Mucosa of descending colon (tissue), 3 donors: Measurements from ENCODE around the gene BCL2L13. TPM values are rescaled to one million over a fixed set of nuclear protein-coding genes. Genes with fewer than 3 reads are reported as not detected.

ENCODE experiments used
- ATAC-seq: fragments of 200-7000 bp; cut with Tn5 transposase; one replicate; pipeline ENCODE4 v1.9.1; 2020; ENCODE audit warnings: mild to moderate bottlenecking, moderate library complexity
- DNase-seq, 3 donors: peaks; one replicate each; pipeline ENCODE4 v3.0.0-alpha.2; 2020
- H3K36me3 ChIP-seq: fragments of 200-600 bp; one replicate; pipeline ENCODE4 v1.8.0; 2021; ENCODE audit warnings: low read depth, mild to moderate bottlenecking
- H3K4me1 ChIP-seq: fragments of 200-600 bp; one replicate; pipeline ENCODE4 v1.8.0; 2021; ENCODE audit warnings: low read depth, mild to moderate bottlenecking
- H3K4me3 ChIP-seq: fragments of 200-600 bp; one replicate; pipeline ENCODE4 v1.8.0; 2021; ENCODE audit warnings: mild to moderate bottlenecking
- H3K9me3 ChIP-seq: fragments of 200-600 bp; one replicate; pipeline ENCODE4 v1.8.0; 2021; ENCODE audit warnings: mild to moderate bottlenecking
- CTCF ChIP-seq: fragments of 200-600 bp; IDR thresholded peaks from one replicate; pipeline ENCODE4 v1.8.0; 2022; ENCODE audit warnings: antibody characterized with exemption, mild to moderate bottlenecking
- intact Hi-C, 2 donors: fragments of 100-400 bp; cut with DNase I in 1 of 2; cut with micrococcal nuclease in 1 of 2; formaldehyde crosslinking; loops; one replicate each; pipeline versions ENCODE4 v1.11.0 to v1.11.1; 2022; cut with DNase I, micrococcal nuclease
- long read RNA-seq, 2 donors: library from polyadenylated mRNA; unstranded; transcript quantifications; one replicate each; pipeline ENCODE4 v2.0.0, GENCODE V29; 2019 to 2021
- total RNA-seq, 3 donors: library from RNA; stranded (reverse); fragmentation: NEBNext Ultra II Directional in 2 of 3; extraction: Animal tissue kit (Norgen Biotek cat#: 25700) in 2 of 3; gene quantifications; one replicate each; pipeline versions ENCODE4 v1.2.1 to v1.2.4, GENCODE V29; 2021 to 2023
- donor health status: DM: no; HTN: no; CAD: no; lungs with moderate emphysema.
- donor health status: DM: no; HTN: no; CAD: no.
- donor health status: DM: no; HTN: yes; CAD: no.

The BCL2L13 gene, protein sequence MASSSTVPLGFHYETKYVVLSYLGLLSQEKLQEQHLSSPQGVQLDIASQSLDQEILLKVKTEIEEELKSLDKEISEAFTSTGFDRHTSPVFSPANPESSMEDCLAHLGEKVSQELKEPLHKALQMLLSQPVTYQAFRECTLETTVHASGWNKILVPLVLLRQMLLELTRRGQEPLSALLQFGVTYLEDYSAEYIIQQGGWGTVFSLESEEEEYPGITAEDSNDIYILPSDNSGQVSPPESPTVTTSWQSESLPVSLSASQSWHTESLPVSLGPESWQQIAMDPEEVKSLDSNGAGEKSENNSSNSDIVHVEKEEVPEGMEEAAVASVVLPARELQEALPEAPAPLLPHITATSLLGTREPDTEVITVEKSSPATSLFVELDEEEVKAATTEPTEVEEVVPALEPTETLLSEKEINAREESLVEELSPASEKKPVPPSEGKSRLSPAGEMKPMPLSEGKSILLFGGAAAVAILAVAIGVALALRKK
- 10 to 100 TPM; 47.2 to 61.2 (median 57.3) TPM for total RNA-seq
- long read RNA-seq, donor 1, full-length matches to known transcripts: 25 of 44 reads
- long read RNA-seq, donor 1, partial matches to known transcripts: 13 of 44 reads
- long read RNA-seq, donor 1, other reads (novel, unspliced or antisense): 6 of 44 reads
- long read RNA-seq, donor 2, full-length matches to known transcripts: 16 of 22 reads
- long read RNA-seq, donor 2, partial matches to known transcripts: 3 of 22 reads
- long read RNA-seq, donor 2, other reads (novel, unspliced or antisense): 3 of 22 reads

- no peaks in the 10 kb centered on the region for H3K9me3 ChIP-seq
- intact Hi-C loops: no loop called here
- ATAC-seq (peak; percentile 97), DNase-seq (peak; percentile 94 to 97 (median 96))
- H3K36me3 ChIP-seq: no peaks in the 10 kb centered on the region
- H3K4me1 ChIP-seq: peaks cover 14% of the 10 kb centered on the region
- TF ChIP-seq CTCF: no peak
- H3K4me3 ChIP-seq: peak within 1 kb of the TSS; percentile 85
Measured at GRCh38 chr22:17638432-17639246, at the start of gene BCL2L13. BCL2L13 (plus strand) TSS chr22:17638757; CDS start chr22:17655712, 16,955 bp downstream.

GRCh38 chr22:17589810-17590375 is 48.7 kb upstream of the BCL2L13 start:
- H3K36me3 ChIP-seq: peaks cover 4% of the 10 kb centered on the region

DNA sequence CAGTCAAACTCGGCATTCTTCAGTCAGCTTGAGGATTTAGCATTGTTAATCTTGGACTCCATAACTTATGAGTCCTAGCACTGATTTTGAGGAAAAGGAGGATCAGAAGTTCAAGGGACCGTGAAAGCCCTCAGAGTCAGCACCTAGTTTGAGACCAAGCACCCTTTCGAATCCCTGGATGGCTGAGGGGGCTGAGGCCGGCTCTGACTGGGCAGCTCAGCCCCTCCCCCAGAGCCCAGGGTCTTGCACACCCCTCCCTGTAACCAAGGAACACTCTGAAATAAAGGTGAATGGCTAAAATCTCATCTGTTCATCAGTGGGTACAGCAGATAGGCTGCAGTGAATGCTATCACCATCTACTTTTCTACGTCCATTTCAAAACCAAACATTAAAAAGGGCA is 48.0 kb upstream of the BCL2L13 start:
- no peak for ATAC-seq
- H3K36me3 ChIP-seq: peaks cover 4% of the 10 kb centered on the region

More at GRCh38 chr22:17589810-17590375, 48.7 kb upstream of the BCL2L13 start:
- Histone ChIP-seq H3K9me3 (no peaks in the 10 kb centered on the region), H3K4me1 (no peaks in the 10 kb centered on the region), H3K4me3 (no peak overlapping the region)
- ATAC-seq: no peak
- peak in 1 of 3 donors; percentile 25 for DNase-seq
- intact Hi-C loops: no loop called here
- no peak for TF ChIP-seq CTCF

DNA sequence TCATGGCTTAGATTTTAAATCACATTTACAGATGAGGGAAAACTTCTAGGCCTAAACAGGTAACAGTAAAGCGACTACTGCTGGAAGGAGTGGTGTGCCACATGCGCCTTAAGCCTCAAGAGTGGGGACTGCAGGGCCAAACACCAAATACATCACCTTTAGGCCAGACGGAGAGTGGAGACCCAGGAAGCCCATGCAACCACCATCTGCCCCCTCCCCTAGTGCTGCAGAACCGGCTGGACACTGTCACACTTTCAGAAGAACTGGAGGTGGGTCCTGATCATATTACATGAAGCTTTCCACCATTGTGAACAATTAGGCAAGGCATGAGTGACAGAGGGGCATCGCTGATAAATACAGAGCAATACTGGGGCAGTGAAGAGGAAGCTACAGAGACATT is 46.4 kb upstream of the BCL2L13 start:
- no peaks in the 10 kb centered on the region for H3K4me1 ChIP-seq
- ATAC-seq: no peak
- peaks cover 4% of the 10 kb centered on the region for H3K36me3 ChIP-seq
- intact Hi-C loops: no loop called here
- no peaks in the 10 kb centered on the region for H3K9me3 ChIP-seq
- DNase-seq: peak in 1 of 3 donors; percentile 1
- no peak for TF ChIP-seq CTCF
- H3K4me3 ChIP-seq: no peak overlapping the region

More for the DNA sequence above, 48.0 kb upstream of the BCL2L13 start:
- Histone ChIP-seq H3K4me1 (no peaks in the 10 kb centered on the region), H3K4me3 (no peak overlapping the region), H3K9me3 (no peaks in the 10 kb centered on the region)
- DNase-seq: peak in 2 of 3 donors; percentile 6 to 11
- intact Hi-C loops: no loop called here
- TF ChIP-seq CTCF: no peak

GRCh38 chr22:17596226-17596625 is 42.3 kb upstream of the BCL2L13 start:
- Histone ChIP-seq H3K36me3 (peaks cover 1% of the 10 kb centered on the region), H3K4me3 (no peak overlapping the region), H3K9me3 (no peaks in the 10 kb centered on the region), H3K4me1 (no peaks in the 10 kb centered on the region)
- DNase-seq (peak in 1 of 3 donors; percentile 5), ATAC-seq (no peak)
- intact Hi-C loops: no loop called here
- TF ChIP-seq CTCF: no peak
